ENCODE results near the gene FAM120A.

Gene FAM120A

DNA sequence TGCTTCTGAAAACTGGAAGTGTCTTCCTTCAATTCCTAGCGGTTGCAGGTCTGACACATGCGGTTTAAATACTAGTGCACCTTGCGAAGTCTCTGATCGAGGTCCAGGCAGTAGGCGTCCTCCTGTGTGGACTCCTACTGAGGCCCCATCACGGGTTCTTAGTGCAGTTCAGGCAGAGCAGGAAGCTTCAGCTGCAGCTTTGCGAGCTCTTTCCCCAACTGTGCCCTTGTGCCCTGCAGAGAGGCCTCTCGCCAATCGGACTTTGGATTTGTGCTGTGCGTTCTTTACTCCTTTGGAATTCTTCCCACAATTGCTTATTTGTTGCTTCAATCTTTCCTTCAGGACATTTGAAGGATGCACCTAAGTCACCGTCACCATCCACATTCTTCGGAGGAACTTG lies 42.5 kb downstream of the FAM120A start:
- no peaks in the 10 kb centered on the region for H3K9me3 ChIP-seq (replicated peaks in 1 of 2; ENCODE audit: control insufficient read depth in 2 of 2, insufficient read depth in 1 of 2, low read depth in 1 of 2, low read length in 2 of 2)
- no peak overlapping the region for H3K4ac ChIP-seq (ENCODE audit: low read length)
- no peak overlapping the region for H2BK120ac ChIP-seq (ENCODE audit: low read depth, low read length)
- H3K14ac ChIP-seq (ENCODE audit: low read length): no peak overlapping the region
- no peaks in the 10 kb centered on the region for H3K27me3 ChIP-seq (ENCODE audit: control insufficient read depth in 3 of 3, insufficient read depth in 3 of 3, low read depth in 1 of 3, low read length in 3 of 3)
- DNase-seq (ENCODE audit: low spot score): no peak
- no peak overlapping the region for H3K27ac ChIP-seq (replicated peaks; ENCODE audit: low read length)
- H3K36me3 ChIP-seq (replicated peaks in 1 of 2; ENCODE audit: control insufficient read depth in 2 of 2, insufficient read depth in 2 of 2, low read length in 2 of 2): peaks cover 18 to 81% of the 10 kb centered on the region in 2 donors
- H3K18ac ChIP-seq (ENCODE audit: low read length): no peak overlapping the region
- H3K4me3 ChIP-seq (ENCODE audit: low read length in 2 of 2): no peak overlapping the region
- no peak overlapping the region for H2BK12ac ChIP-seq (ENCODE audit: low read length)
- H2BK15ac ChIP-seq (ENCODE audit: low read length): no peak overlapping the region
- H3K9ac ChIP-seq (ENCODE audit: low read depth, low read length, poor library complexity): no peak overlapping the region
- H2AFZ ChIP-seq (ENCODE audit: low read length): no peak overlapping the region
- H2BK5ac ChIP-seq (ENCODE audit: low read length): no peak overlapping the region
- peaks cover 0 to 2% of the 10 kb centered on the region in 2 donors for H3K4me1 ChIP-seq (ENCODE audit: control insufficient read depth in 2 of 2, insufficient read depth in 1 of 2, low read depth in 1 of 2, low read length in 2 of 2)
- H3K23ac ChIP-seq (ENCODE audit: low read depth, low read length, poor library complexity): no peak overlapping the region
- H3K79me1 ChIP-seq (ENCODE audit: low read depth, low read length): no peaks in the 10 kb centered on the region
- H2AK5ac ChIP-seq (ENCODE audit: low read depth, low read length): no peak overlapping the region
- WGBS, 2 donors (ENCODE audit: extremely low coverage in 2 of 2, insufficient read length in 2 of 2, insufficient replicate concordance in 1 of 2): no CpG with 5 or more reads among the region's 12 CpGs
- no peak overlapping the region for H4K91ac ChIP-seq (ENCODE audit: low read depth, low read length, poor library complexity)
- no peak overlapping the region for H3K4me2 ChIP-seq (ENCODE audit: insufficient read depth, low read length, poor library complexity, severe bottlenecking)
- H4K8ac ChIP-seq (ENCODE audit: low read depth, low read length): no peak overlapping the region

DNA sequence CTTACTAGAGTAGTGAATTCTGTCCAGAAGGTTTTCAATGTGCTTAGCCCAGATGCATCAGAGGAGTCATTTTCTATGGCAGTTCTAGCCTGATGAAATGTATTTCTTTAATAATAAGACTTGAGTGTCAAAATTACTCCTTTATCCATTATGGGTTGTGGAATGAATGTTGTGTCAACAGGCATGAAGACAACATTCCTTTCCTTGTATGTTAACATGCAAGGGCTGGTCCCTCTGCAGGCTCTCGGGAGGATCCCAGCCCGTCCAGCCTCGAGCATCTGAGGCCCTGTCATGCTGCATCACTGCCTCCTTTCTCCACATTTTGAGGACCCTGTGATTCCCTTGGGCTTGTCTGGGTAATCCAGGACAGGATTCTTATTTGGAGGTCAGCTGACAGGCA lies 44.8 kb downstream of the FAM120A start:
- no peak overlapping the region for H2AK5ac ChIP-seq (ENCODE audit: low read depth, low read length)
- no peak overlapping the region for H3K4me2 ChIP-seq (ENCODE audit: insufficient read depth, low read length, poor library complexity, severe bottlenecking)
- H3K4me3 ChIP-seq (ENCODE audit: low read length in 2 of 2): no peak overlapping the region
- no peak for DNase-seq (ENCODE audit: low spot score)
- H2BK120ac ChIP-seq (ENCODE audit: low read depth, low read length): no peak overlapping the region
- H4K91ac ChIP-seq (ENCODE audit: low read depth, low read length, poor library complexity): no peak overlapping the region
- no peaks in the 10 kb centered on the region for H3K79me1 ChIP-seq (ENCODE audit: low read depth, low read length)
- no peak overlapping the region for H2BK12ac ChIP-seq (ENCODE audit: low read length)
- no peak overlapping the region for H3K18ac ChIP-seq (ENCODE audit: low read length)
- H3K4me1 ChIP-seq (ENCODE audit: control insufficient read depth in 2 of 2, insufficient read depth in 1 of 2, low read depth in 1 of 2, low read length in 2 of 2): peaks cover 0 to 2% of the 10 kb centered on the region in 2 donors
- no peaks in the 10 kb centered on the region for H3K9me3 ChIP-seq (replicated peaks in 1 of 2; ENCODE audit: control insufficient read depth in 2 of 2, insufficient read depth in 1 of 2, low read depth in 1 of 2, low read length in 2 of 2)
- no peak overlapping the region for H3K14ac ChIP-seq (ENCODE audit: low read length)
- no peak overlapping the region for H2BK5ac ChIP-seq (ENCODE audit: low read length)
- peaks cover 21 to 81% of the 10 kb centered on the region in 2 donors for H3K36me3 ChIP-seq (replicated peaks in 1 of 2; ENCODE audit: control insufficient read depth in 2 of 2, insufficient read depth in 2 of 2, low read length in 2 of 2)
- no peak overlapping the region for H3K4ac ChIP-seq (ENCODE audit: low read length)
- no peak overlapping the region for H2AFZ ChIP-seq (ENCODE audit: low read length)
- H3K9ac ChIP-seq (ENCODE audit: low read depth, low read length, poor library complexity): no peak overlapping the region
- no peak overlapping the region for H3K27ac ChIP-seq (replicated peaks; ENCODE audit: low read length)
- no peak overlapping the region for H2BK15ac ChIP-seq (ENCODE audit: low read length)
- no CpG with 5 or more reads among the region's 3 CpGs for WGBS, 2 donors (ENCODE audit: extremely low coverage in 2 of 2, insufficient read length in 2 of 2, insufficient replicate concordance in 1 of 2)
- no peak overlapping the region for H4K8ac ChIP-seq (ENCODE audit: low read depth, low read length)
- H3K27me3 ChIP-seq (ENCODE audit: control insufficient read depth in 3 of 3, insufficient read depth in 3 of 3, low read depth in 1 of 3, low read length in 3 of 3): no peaks in the 10 kb centered on the region
- no peak overlapping the region for H3K23ac ChIP-seq (ENCODE audit: low read depth, low read length, poor library complexity)

DNA sequence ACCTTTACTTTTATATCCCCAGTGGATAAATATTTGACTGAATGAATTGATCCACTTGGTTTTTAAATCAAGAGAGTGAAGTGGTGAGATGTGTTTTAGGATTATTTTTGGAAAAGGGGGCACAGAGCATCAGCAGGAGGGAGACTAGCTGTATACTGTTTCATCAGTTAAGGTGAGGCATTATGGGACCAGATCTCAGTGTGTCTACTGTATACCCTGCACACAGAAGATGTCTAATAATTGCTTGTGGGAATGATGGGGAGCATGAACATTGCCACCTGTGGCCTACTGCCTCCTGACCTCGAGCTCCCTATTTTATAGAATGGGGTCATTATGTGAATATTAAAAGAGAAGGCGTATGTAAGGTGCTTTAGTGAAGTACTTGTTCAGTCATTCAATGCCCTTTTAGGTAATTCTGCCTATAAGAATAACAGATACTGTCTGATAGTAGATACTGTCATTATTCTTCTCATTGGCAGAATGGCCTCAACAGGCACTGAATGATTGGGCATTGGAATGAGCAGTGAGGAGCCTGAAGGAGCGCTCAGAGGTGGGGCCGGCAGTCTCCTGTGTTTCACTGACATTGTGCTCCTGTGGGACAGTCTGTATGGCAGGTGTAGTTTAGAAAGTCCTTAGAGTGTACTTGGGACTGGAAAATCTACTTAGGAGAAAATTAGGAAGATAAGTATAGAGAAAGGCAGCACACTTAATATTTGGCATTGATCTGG lies 49.2 kb downstream of the FAM120A start:
- no peak overlapping the region for H2AK5ac ChIP-seq (ENCODE audit: low read depth, low read length)
- no peak overlapping the region for H3K4me3 ChIP-seq (ENCODE audit: low read length in 2 of 2)
- H2BK15ac ChIP-seq (ENCODE audit: low read length): no peak overlapping the region
- no peak overlapping the region for H3K14ac ChIP-seq (ENCODE audit: low read length)
- no peaks in the 10 kb centered on the region for H3K27me3 ChIP-seq (ENCODE audit: control insufficient read depth in 3 of 3, insufficient read depth in 3 of 3, low read depth in 1 of 3, low read length in 3 of 3)
- H2BK12ac ChIP-seq (ENCODE audit: low read length): no peak overlapping the region
- DNase-seq (ENCODE audit: low spot score): no peak
- no peaks in the 10 kb centered on the region for H3K79me1 ChIP-seq (ENCODE audit: low read depth, low read length)
- H3K9me3 ChIP-seq (replicated peaks in 1 of 2; ENCODE audit: control insufficient read depth in 2 of 2, insufficient read depth in 1 of 2, low read depth in 1 of 2, low read length in 2 of 2): no peaks in the 10 kb centered on the region
- no CpG with 5 or more reads among the region's 4 CpGs for WGBS, 2 donors (ENCODE audit: extremely low coverage in 2 of 2, insufficient read length in 2 of 2, insufficient replicate concordance in 1 of 2)
- no peak overlapping the region for H3K9ac ChIP-seq (ENCODE audit: low read depth, low read length, poor library complexity)
- no peak overlapping the region for H2BK120ac ChIP-seq (ENCODE audit: low read depth, low read length)
- no peak overlapping the region for H3K27ac ChIP-seq (replicated peaks; ENCODE audit: low read length)
- H3K36me3 ChIP-seq (replicated peaks in 1 of 2; ENCODE audit: control insufficient read depth in 2 of 2, insufficient read depth in 2 of 2, low read length in 2 of 2): peaks cover 13 to 95% of the 10 kb centered on the region in 2 donors
- H4K91ac ChIP-seq (ENCODE audit: low read depth, low read length, poor library complexity): no peak overlapping the region
- no peak overlapping the region for H4K8ac ChIP-seq (ENCODE audit: low read depth, low read length)
- no peaks in the 10 kb centered on the region for H3K4me1 ChIP-seq (ENCODE audit: control insufficient read depth in 2 of 2, insufficient read depth in 1 of 2, low read depth in 1 of 2, low read length in 2 of 2)
- no peak overlapping the region for H2AFZ ChIP-seq (ENCODE audit: low read length)
- H3K4ac ChIP-seq (ENCODE audit: low read length): no peak overlapping the region
- no peak overlapping the region for H3K4me2 ChIP-seq (ENCODE audit: insufficient read depth, low read length, poor library complexity, severe bottlenecking)
- H3K23ac ChIP-seq (ENCODE audit: low read depth, low read length, poor library complexity): no peak overlapping the region
- no peak overlapping the region for H3K18ac ChIP-seq (ENCODE audit: low read length)
- H2BK5ac ChIP-seq (ENCODE audit: low read length): no peak overlapping the region

DNA sequence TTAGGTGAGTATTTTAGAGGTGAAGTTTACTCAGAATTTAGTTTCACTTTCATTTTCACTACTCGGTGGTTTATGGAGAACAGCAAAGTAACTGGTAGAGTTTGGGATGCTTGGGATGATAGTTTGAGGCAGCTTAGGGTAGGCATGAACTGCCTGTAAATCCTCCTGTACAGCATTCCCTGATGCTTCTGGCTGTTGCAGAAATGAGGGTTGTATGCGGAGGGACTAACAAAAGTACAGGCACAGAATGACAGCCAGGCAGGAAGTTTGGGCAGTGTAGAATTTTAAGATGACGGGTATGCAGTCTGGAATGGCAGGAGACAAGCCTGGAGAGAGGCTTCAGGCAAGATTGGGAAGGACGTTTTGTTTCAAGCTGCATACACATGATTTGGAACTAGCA lies 49.9 kb downstream of the FAM120A start:
- no peak overlapping the region for H2AFZ ChIP-seq (ENCODE audit: low read length)
- no peaks in the 10 kb centered on the region for H3K9me3 ChIP-seq (replicated peaks in 1 of 2; ENCODE audit: control insufficient read depth in 2 of 2, insufficient read depth in 1 of 2, low read depth in 1 of 2, low read length in 2 of 2)
- no peaks in the 10 kb centered on the region for H3K27me3 ChIP-seq (ENCODE audit: control insufficient read depth in 3 of 3, insufficient read depth in 3 of 3, low read depth in 1 of 3, low read length in 3 of 3)
- H3K36me3 ChIP-seq (replicated peaks in 1 of 2; ENCODE audit: control insufficient read depth in 2 of 2, insufficient read depth in 2 of 2, low read length in 2 of 2): peaks cover 13 to 88% of the 10 kb centered on the region in 2 donors
- no peak overlapping the region for H2BK120ac ChIP-seq (ENCODE audit: low read depth, low read length)
- no peak overlapping the region for H2BK15ac ChIP-seq (ENCODE audit: low read length)
- no peak overlapping the region for H4K8ac ChIP-seq (ENCODE audit: low read depth, low read length)
- no peak overlapping the region for H3K18ac ChIP-seq (ENCODE audit: low read length)
- H3K79me1 ChIP-seq (ENCODE audit: low read depth, low read length): no peaks in the 10 kb centered on the region
- H2BK12ac ChIP-seq (ENCODE audit: low read length): no peak overlapping the region
- DNase-seq (ENCODE audit: low spot score): no peak
- no CpG with 5 or more reads among the region's 4 CpGs for WGBS, 2 donors (ENCODE audit: extremely low coverage in 2 of 2, insufficient read length in 2 of 2, insufficient replicate concordance in 1 of 2)
- no peak overlapping the region for H3K4ac ChIP-seq (ENCODE audit: low read length)
- no peak overlapping the region for H3K4me2 ChIP-seq (ENCODE audit: insufficient read depth, low read length, poor library complexity, severe bottlenecking)
- no peak overlapping the region for H2BK5ac ChIP-seq (ENCODE audit: low read length)
- H3K4me1 ChIP-seq (ENCODE audit: control insufficient read depth in 2 of 2, insufficient read depth in 1 of 2, low read depth in 1 of 2, low read length in 2 of 2): no peaks in the 10 kb centered on the region
- H4K91ac ChIP-seq (ENCODE audit: low read depth, low read length, poor library complexity): no peak overlapping the region
- H3K4me3 ChIP-seq (ENCODE audit: low read length in 2 of 2): no peak overlapping the region
- no peak overlapping the region for H3K9ac ChIP-seq (ENCODE audit: low read depth, low read length, poor library complexity)
- H3K27ac ChIP-seq (replicated peaks; ENCODE audit: low read length): no peak overlapping the region
- no peak overlapping the region for H3K23ac ChIP-seq (ENCODE audit: low read depth, low read length, poor library complexity)
- no peak overlapping the region for H2AK5ac ChIP-seq (ENCODE audit: low read depth, low read length)
- no peak overlapping the region for H3K14ac ChIP-seq (ENCODE audit: low read length)

Measured in neuronal stem cell (in vitro differentiated cells).